GM12873 (cell line): ENCODE measurements around the gene ORM2.
"Not testable (repeated sequence)": the region's sequence is repeated elsewhere in the genome, so short reads cannot be mapped to it uniquely, and the experiment has no call there.

Experiments
- CTCF ChIP-seq: IDR thresholded peaks from 2 replicates; pipeline ENCODE4 v1.5.1; 2012; ENCODE audit warnings: low read depth, mild to moderate bottlenecking, moderate library complexity, low read length, control low read depth; ENCODE audit not compliant: insufficient read depth; ENCODE audit errors: missing control alignments

Gene ORM2

GRCh38 chr9:114329625-114330022, at the start of gene ORM2:
Gene ORM2, plus strand, starts transcription at chr9:114329869. Its CDS starts 36 bp downstream, at chr9:114329905.
- TF ChIP-seq CTCF: not testable (repeated sequence)

- TF ChIP-seq CTCF: no peak
These were observed 48.8 kb upstream of the ORM2 start for GRCh38 chr9:114280636-114281472.

GRCh38 chr9:114281473-114282103, 48.1 kb upstream of the ORM2 start:
- no peak for TF ChIP-seq CTCF

GRCh38 chr9:114282104-114282485, 47.6 kb upstream of the ORM2 start:
- no peak for TF ChIP-seq CTCF

- no peak for TF ChIP-seq CTCF
These were observed 47.2 kb upstream of the ORM2 start for GRCh38 chr9:114282507-114282906.

GRCh38 chr9:114282926-114283325, 46.7 kb upstream of the ORM2 start:
- no peak for TF ChIP-seq CTCF

GRCh38 chr9:114283551-114284111, 46.0 kb upstream of the ORM2 start:
- no peak for TF ChIP-seq CTCF
